Measurements from ENCODE around the gene CLASRP. TPM values are rescaled to one million over a fixed set of nuclear protein-coding genes. Genes with fewer than 3 reads are reported as not detected.

Gene CLASRP
- total RNA-seq, 1 donor from 2014 or later, result 19.2 TPM

DNA sequence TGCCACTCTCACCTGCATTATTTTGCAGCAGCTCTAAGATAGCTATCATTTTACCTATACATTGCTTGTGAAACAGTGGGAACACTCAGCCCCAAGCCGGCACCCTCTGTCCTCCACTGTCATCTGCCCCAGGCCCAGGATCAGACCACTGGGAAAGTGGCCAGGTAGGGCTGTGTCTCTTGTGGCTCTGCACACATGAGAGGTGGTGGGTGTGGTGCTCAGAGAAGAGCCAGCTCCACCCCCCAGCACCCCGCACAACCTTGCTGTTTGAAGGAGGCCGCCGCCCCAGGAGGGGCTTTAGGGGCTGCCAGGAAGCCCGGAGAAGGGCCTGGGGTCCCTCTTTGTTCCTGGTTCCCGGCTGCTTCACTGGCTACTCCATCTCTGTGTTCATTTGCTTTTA lies 80.7 kb downstream of the CLASRP start:
- H3K4me3 ChIP-seq (ENCODE audit: low read depth, low read length), result no peak overlapping the region
- H3K27me3 ChIP-seq (ENCODE audit: control insufficient read depth, insufficient read depth, low read length), result no peaks in the 10 kb centered on the region
- DNase-seq (ENCODE audit: low read depth) (no peak), FAIRE-seq (no peak)
- peaks cover 1% of the 10 kb centered on the region for H3K36me3 ChIP-seq (ENCODE audit: control insufficient read depth, insufficient read depth, low read length)
- no peak for TF ChIP-seq CTCF (IDR thresholded peaks at IDR 0.05; ENCODE audit: insufficient read depth, low read length, severe bottlenecking)

Other genes with a start within 250 kb of the CLASRP start
- 16.6 and 35.8 TPM in 2 replicates for gene BCAM, start 229.9 kb upstream of the CLASRP start, total RNA-seq
- 30.3 and 66.6 TPM in 2 replicates for gene NECTIN2, start 192.7 kb upstream of the CLASRP start, total RNA-seq
- 47.6 and 82.9 TPM in 2 replicates for gene TOMM40, start 147.8 kb upstream of the CLASRP start, total RNA-seq
- gene APOE, start 133.2 kb upstream of the CLASRP start, total RNA-seq, result 14.0 and 19.2 TPM in 2 replicates
- gene APOC1, start 124.4 kb upstream of the CLASRP start, total RNA-seq, result 0.26 and 0.79 TPM in 2 replicates
- not detected in 2 replicates for gene APOC4, start 96.8 kb upstream of the CLASRP start, total RNA-seq
- gene APOC2, start 93.0 kb upstream of the CLASRP start, total RNA-seq, result not detected in 2 replicates
- gene CLPTM1, start 83.7 kb upstream of the CLASRP start, total RNA-seq, result 17.9 and 24.2 TPM in 2 replicates
- 2.1 and 3.7 TPM in 2 replicates for gene RELB, start 37.6 kb upstream of the CLASRP start, total RNA-seq
- under 0.01 and 0.51 TPM in 2 replicates for gene ZNF296, start 37.4 kb downstream of the CLASRP start, total RNA-seq
- gene GEMIN7, start 40.2 kb downstream of the CLASRP start, total RNA-seq, result 21.3 and 23.2 TPM in 2 replicates
- gene PPP1R37, start 54.1 kb downstream of the CLASRP start, total RNA-seq, result 19.2 and 19.5 TPM in 2 replicates
- 0.53 and 1.0 TPM in 2 replicates for gene NKPD1, start 121.9 kb downstream of the CLASRP start, total RNA-seq
- 11.4 and 24.5 TPM in 2 replicates for gene TRAPPC6A, start 139.2 kb downstream of the CLASRP start, total RNA-seq
- gene BLOC1S3, start 139.7 kb downstream of the CLASRP start, total RNA-seq, result 5.3 and 5.5 TPM in 2 replicates
- gene EXOC3L2, start 206.4 kb downstream of the CLASRP start, total RNA-seq, result not detected in 2 replicates
- gene MARK4, start 212.2 kb downstream of the CLASRP start, total RNA-seq, result 10.8 and 14.8 TPM in 2 replicates